NT2/D1 (cell line): Measurements from ENCODE around the gene PKDCC.

ENCODE experiments used
- YY1 ChIP-seq: IDR thresholded peaks from 2 replicates; pipeline ENCODE4 v1.6.1; 2011; ENCODE audit not compliant: insufficient read length, insufficient read depth
- ZNF274 ChIP-seq: IDR thresholded peaks from 2 replicates; pipeline ENCODE4 v1.6.1; 2011; ENCODE audit warnings: mild to moderate bottlenecking, low read depth, low read length

GRCh38 chr2:42007551-42007950 lies 40.3 kb upstream of the PKDCC start:
- no peak for TF ChIP-seq ZNF274
- TF ChIP-seq YY1 = no peak
